Mesendoderm (in vitro differentiated cells): Measurements from ENCODE around the gene NSL1.

Experiments
- DNase-seq: peaks from one replicate; pipeline ENCODE4 v3.0.0; 2013
- H2AK5ac ChIP-seq: 2 replicates; pipeline ENCODE4 v1.6.1; 2013; ENCODE audit warnings: low read length, inconsistent platforms
- H2BK120ac ChIP-seq: 2 replicates; pipeline ENCODE4 v1.6.1; 2013; ENCODE audit warnings: low read depth, mild to moderate bottlenecking, low read length, moderate library complexity, mixed read lengths
- H2BK15ac ChIP-seq: replicated peaks from 2 replicates; pipeline ENCODE4 v1.6.1; 2013; ENCODE audit warnings: low read depth, mild to moderate bottlenecking, moderate library complexity
- H2BK5ac ChIP-seq: 2 replicates; pipeline ENCODE4 v1.6.1; 2013; ENCODE audit warnings: low read length, inconsistent platforms
- H3K18ac ChIP-seq: 2 replicates; pipeline ENCODE4 v1.6.1; 2013; ENCODE audit warnings: mild to moderate bottlenecking, low read length, mixed read lengths
- H3K23ac ChIP-seq: one replicate; pipeline ENCODE4 v1.6.1; 2013; ENCODE audit warnings: low read length
- H3K27ac ChIP-seq: 2 replicates; pipeline ENCODE4 v1.5.1; 2013; ENCODE audit warnings: low read depth, mild to moderate bottlenecking, inconsistent platforms, low read length, moderate library complexity
- H3K27me3 ChIP-seq: 2 replicates; pipeline ENCODE4 v1.6.1; 2013; ENCODE audit warnings: low read length, control low read depth, mild to moderate bottlenecking, inconsistent platforms; ENCODE audit not compliant: insufficient read depth, poor library complexity
- H3K36me3 ChIP-seq: 2 replicates; pipeline ENCODE4 v1.6.1; 2013; ENCODE audit warnings: low read length, inconsistent platforms; ENCODE audit not compliant: control insufficient read depth, insufficient read depth
- H3K4ac ChIP-seq: one replicate; pipeline ENCODE4 v1.6.1; 2013; ENCODE audit warnings: low read depth, mild to moderate bottlenecking, low read length, moderate library complexity
- H3K4me1 ChIP-seq: 2 replicates; pipeline ENCODE4 v1.6.1; 2013; ENCODE audit warnings: low read depth, low read length, inconsistent platforms; ENCODE audit not compliant: control insufficient read depth
- H3K4me2 ChIP-seq: 2 replicates; pipeline ENCODE4 v1.6.1; 2013; ENCODE audit warnings: low read length
- H3K4me3 ChIP-seq: 2 replicates; pipeline ENCODE4 v1.5.1; 2013; ENCODE audit warnings: mild to moderate bottlenecking, low read length
- H3K56ac ChIP-seq: one replicate; pipeline ENCODE4 v1.6.1; 2013; ENCODE audit warnings: low read length
- H3K79me1 ChIP-seq: 2 replicates; pipeline ENCODE4 v1.6.1; 2013; ENCODE audit warnings: low read length, inconsistent platforms
- H3K79me2 ChIP-seq: 2 replicates; pipeline ENCODE4 v1.6.1; 2013; ENCODE audit warnings: mild to moderate bottlenecking, low read length; ENCODE audit not compliant: control insufficient read depth, insufficient read depth
- H3K9ac ChIP-seq: 2 replicates; pipeline ENCODE4 v1.6.1; 2013; ENCODE audit warnings: low read length, inconsistent platforms
- H4K5ac ChIP-seq: one replicate; pipeline ENCODE4 v1.6.1; 2013; ENCODE audit warnings: low read length
- H4K8ac ChIP-seq: one replicate; pipeline ENCODE4 v1.6.1; 2013; ENCODE audit warnings: low read depth, mild to moderate bottlenecking, control low read depth, low read length, moderate library complexity
- WGBS: extraction: QIAGEN DNeasy Blood & Tissue Kit; methylation state at CpG from one replicate; pipeline ENCODE4 v1.1.7; 2013; ENCODE audit warnings: low lambda C conversion rate, missing lambda C conversion rate; ENCODE audit not compliant: insufficient coverage; ENCODE audit errors: extremely low coverage; 5-methylcytosine and 5-hydroxymethylcytosine counted together

The NSL1 gene

DNA sequence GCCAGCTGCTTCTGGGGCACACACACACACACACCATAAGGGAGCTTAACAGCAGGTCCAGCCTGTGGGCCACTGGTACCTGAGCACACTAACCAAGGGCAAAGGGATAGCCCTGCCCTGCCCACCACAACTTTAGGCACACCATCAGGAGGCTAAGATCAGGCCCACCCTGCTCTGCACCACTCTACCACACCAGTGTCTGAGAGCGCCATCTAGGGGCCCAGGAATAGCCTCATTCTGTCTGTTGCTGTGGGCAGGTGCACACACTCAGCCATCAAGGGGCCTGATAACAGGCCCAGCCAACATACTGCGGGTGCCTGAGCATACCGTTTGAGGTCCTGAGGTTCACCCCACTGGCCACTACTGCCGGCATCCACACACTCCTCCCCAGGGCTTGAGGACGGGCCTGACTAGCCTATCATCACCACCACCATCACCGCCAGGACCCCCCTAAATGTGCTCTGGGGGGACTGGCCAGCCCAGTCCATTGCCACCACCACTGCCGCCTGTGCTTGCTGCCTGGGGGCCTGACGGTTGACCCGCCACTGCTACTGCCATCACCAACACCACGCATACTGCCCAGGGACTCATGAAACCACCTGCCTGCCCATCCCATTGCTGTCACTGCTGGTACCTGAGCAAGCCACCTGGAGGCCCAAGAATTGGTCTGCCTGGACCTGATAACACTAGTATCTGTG, 31.3 kb downstream of the NSL1 start:
- no peak overlapping the region for H4K8ac ChIP-seq
- no peak overlapping the region for H3K18ac ChIP-seq
- H3K27me3 ChIP-seq: no peaks in the 10 kb centered on the region
- no peak overlapping the region for H3K4me3 ChIP-seq
- H3K4me2 ChIP-seq: no peak overlapping the region
- H4K5ac ChIP-seq: no peak overlapping the region
- no peak overlapping the region for H3K23ac ChIP-seq
- H3K56ac ChIP-seq: no peak overlapping the region
- no peak overlapping the region for H2AK5ac ChIP-seq
- no peak overlapping the region for H2BK5ac ChIP-seq
- H3K36me3 ChIP-seq: no peaks in the 10 kb centered on the region
- peaks cover 6% of the 10 kb centered on the region for H3K79me2 ChIP-seq
- H2BK15ac ChIP-seq: no peak overlapping the region
- H3K27ac ChIP-seq: no peak overlapping the region
- no peak overlapping the region for H3K9ac ChIP-seq
- H2BK120ac ChIP-seq: no peak overlapping the region
- peak; percentile 77 for DNase-seq
- no peaks in the 10 kb centered on the region for H3K4me1 ChIP-seq
- WGBS: no CpG with 5 or more reads among the region's 10 CpGs
- H3K79me1 ChIP-seq: peaks cover 11% of the 10 kb centered on the region
- no peak overlapping the region for H3K4ac ChIP-seq

- no peaks in the 10 kb centered on the region for H3K4me1 ChIP-seq
- no peak overlapping the region for H3K27ac ChIP-seq
- no peaks in the 10 kb centered on the region for H3K36me3 ChIP-seq
- no peak overlapping the region for H2BK5ac ChIP-seq
- H4K8ac ChIP-seq: no peak overlapping the region
- no peak overlapping the region for H4K5ac ChIP-seq
- H3K27me3 ChIP-seq: no peaks in the 10 kb centered on the region
- no peak overlapping the region for H3K4me2 ChIP-seq
- H3K23ac ChIP-seq: no peak overlapping the region
- DNase-seq: no peak
- peaks cover 6% of the 10 kb centered on the region for H3K79me2 ChIP-seq
- peaks cover 11% of the 10 kb centered on the region for H3K79me1 ChIP-seq
- no peak overlapping the region for H2BK15ac ChIP-seq
- H3K9ac ChIP-seq: no peak overlapping the region
- H3K4me3 ChIP-seq: no peak overlapping the region
- no peak overlapping the region for H2AK5ac ChIP-seq
- H2BK120ac ChIP-seq: no peak overlapping the region
- H3K18ac ChIP-seq: no peak overlapping the region
- no peak overlapping the region for H3K4ac ChIP-seq
- WGBS: no CpG with 5 or more reads among the region's 5 CpGs
- H3K56ac ChIP-seq: no peak overlapping the region
Measured at GRCh38 chr1:212759683-212760082, 31.9 kb downstream of the NSL1 start.

- Histone ChIP-seq H2BK120ac (no peak overlapping the region), H4K8ac (no peak overlapping the region), H3K79me1 (peaks cover 4% of the 10 kb centered on the region), H3K79me2 (peaks cover 2% of the 10 kb centered on the region), H2BK15ac (no peak overlapping the region), H3K9ac (no peak overlapping the region), H3K4me2 (no peak overlapping the region), H4K5ac (no peak overlapping the region), H3K36me3 (no peaks in the 10 kb centered on the region), H3K4me3 (no peak overlapping the region), H3K27ac (no peak overlapping the region), H3K4ac (no peak overlapping the region), H3K18ac (no peak overlapping the region), H3K4me1 (no peaks in the 10 kb centered on the region), H2AK5ac (no peak overlapping the region), H3K27me3 (no peaks in the 10 kb centered on the region), H3K56ac (no peak overlapping the region), H2BK5ac (no peak overlapping the region), H3K23ac (no peak overlapping the region)
- DNase-seq: peak; percentile 34
- WGBS: no CpG with 5 or more reads among the region's 1 CpG
Measured at GRCh38 chr1:212754680-212755079, 36.9 kb downstream of the NSL1 start.

GRCh38 chr1:212754193-212754592, 37.4 kb downstream of the NSL1 start:
- no CpG with 5 or more reads among the region's 8 CpGs for WGBS
- Histone ChIP-seq H3K56ac (no peak overlapping the region), H2BK5ac (no peak overlapping the region), H3K23ac (no peak overlapping the region), H3K4me1 (no peaks in the 10 kb centered on the region), H3K36me3 (no peaks in the 10 kb centered on the region), H3K27ac (no peak overlapping the region), H4K5ac (no peak overlapping the region), H3K4me2 (no peak overlapping the region), H3K4me3 (no peak overlapping the region), H3K9ac (no peak overlapping the region), H2BK15ac (no peak overlapping the region), H3K79me2 (no peaks in the 10 kb centered on the region), H2BK120ac (no peak overlapping the region), H3K79me1 (peaks cover 1% of the 10 kb centered on the region), H4K8ac (no peak overlapping the region), H2AK5ac (no peak overlapping the region), H3K4ac (no peak overlapping the region), H3K27me3 (no peaks in the 10 kb centered on the region), H3K18ac (no peak overlapping the region)
- DNase-seq: no peak

- H3K79me2 ChIP-seq: no peaks in the 10 kb centered on the region
- H3K79me1 ChIP-seq: peaks cover 1% of the 10 kb centered on the region
- DNase-seq: no peak
- H2BK120ac ChIP-seq: no peak overlapping the region
- no peaks in the 10 kb centered on the region for H3K4me1 ChIP-seq
- H3K27ac ChIP-seq: no peak overlapping the region
- no peak overlapping the region for H3K9ac ChIP-seq
- H3K4ac ChIP-seq: no peak overlapping the region
- H2AK5ac ChIP-seq: no peak overlapping the region
- no peak overlapping the region for H3K56ac ChIP-seq
- H3K23ac ChIP-seq: no peak overlapping the region
- no peak overlapping the region for H3K4me2 ChIP-seq
- no peak overlapping the region for H4K5ac ChIP-seq
- no peak overlapping the region for H2BK5ac ChIP-seq
- H3K36me3 ChIP-seq: no peaks in the 10 kb centered on the region
- no peaks in the 10 kb centered on the region for H3K27me3 ChIP-seq
- H3K4me3 ChIP-seq: no peak overlapping the region
- H3K18ac ChIP-seq: no peak overlapping the region
- no peak overlapping the region for H2BK15ac ChIP-seq
- H4K8ac ChIP-seq: no peak overlapping the region
Measured at GRCh38 chr1:212753749-212754148, 37.8 kb downstream of the NSL1 start.

DNA sequence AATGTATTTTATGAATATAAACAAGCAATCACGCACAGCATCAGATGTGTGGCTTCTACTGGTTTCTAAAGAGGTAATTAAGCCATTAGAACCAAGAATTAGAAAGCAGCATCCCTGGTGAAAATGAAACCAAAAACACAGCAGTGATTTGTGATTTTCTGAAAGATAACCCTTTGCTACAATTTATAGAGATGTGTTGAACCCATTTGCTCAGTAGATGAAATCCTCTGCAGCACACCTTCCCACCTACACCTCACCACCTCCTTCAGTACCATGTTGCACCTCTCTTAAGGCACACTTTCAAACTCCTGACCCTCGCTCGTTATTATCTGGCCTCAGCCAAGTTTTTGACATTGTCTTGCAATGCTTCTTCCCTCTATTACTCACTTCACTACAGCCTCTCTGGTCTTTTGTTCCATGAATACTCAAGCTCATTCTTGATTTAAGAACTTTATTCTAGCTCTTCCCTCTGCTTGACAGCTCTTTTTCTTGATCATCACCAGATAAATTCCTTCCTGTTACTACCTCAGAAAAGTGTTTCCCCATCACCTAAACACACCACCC, 38.6 kb downstream of the NSL1 start:
- Histone ChIP-seq H3K79me2 (no peaks in the 10 kb centered on the region), H3K23ac (no peak overlapping the region), H3K27me3 (no peaks in the 10 kb centered on the region), H2AK5ac (no peak overlapping the region), H3K27ac (no peak overlapping the region), H3K18ac (no peak overlapping the region), H3K4ac (no peak overlapping the region), H3K4me1 (no peaks in the 10 kb centered on the region), H4K5ac (no peak overlapping the region), H2BK15ac (no peak overlapping the region), H3K4me2 (no peak overlapping the region), H3K79me1 (peaks cover 1% of the 10 kb centered on the region), H3K4me3 (no peak overlapping the region), H4K8ac (no peak overlapping the region), H3K36me3 (no peaks in the 10 kb centered on the region), H3K56ac (no peak overlapping the region), H2BK120ac (no peak overlapping the region), H2BK5ac (no peak overlapping the region), H3K9ac (no peak overlapping the region)
- DNase-seq: no peak
- no CpG with 5 or more reads among the region's 3 CpGs for WGBS
